HL-60/S4 (cell line): ENCODE results near the gene C5orf52.
"Not testable (repeated sequence)": the region's sequence is repeated elsewhere in the genome, so short reads cannot be mapped to it uniquely, and the experiment has no call there.

Source experiments
- in situ Hi-C: fragments of 300-500 bp; cut with MboI; formaldehyde crosslinking; loops from 2 replicates; pipeline ENCODE4 v1.14.3; 2022; ENCODE audit warnings: low sequenced_read_pairs

C5orf52 gene

DNA sequence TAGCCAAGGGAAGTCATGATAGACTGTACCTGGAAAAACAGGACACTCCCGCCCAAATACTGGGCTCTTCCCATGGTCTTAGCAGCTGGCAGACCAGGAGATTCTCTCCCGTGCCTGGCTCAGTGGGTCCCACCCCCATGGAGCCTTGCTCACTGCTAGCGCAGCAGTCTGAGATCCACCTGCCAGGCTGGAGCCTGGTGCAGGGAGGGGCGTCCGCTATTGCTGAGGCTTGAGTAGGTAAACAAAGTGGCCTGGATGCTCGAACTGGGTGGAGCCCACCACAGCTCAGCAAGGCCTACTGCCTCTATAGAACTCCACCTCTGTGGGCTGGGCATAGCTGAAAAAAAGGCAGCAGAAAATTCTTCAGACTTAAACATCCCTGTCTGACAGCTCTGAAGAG, 49.8 kb downstream of the C5orf52 start:
- in situ Hi-C loops: no loop called here

DNA sequence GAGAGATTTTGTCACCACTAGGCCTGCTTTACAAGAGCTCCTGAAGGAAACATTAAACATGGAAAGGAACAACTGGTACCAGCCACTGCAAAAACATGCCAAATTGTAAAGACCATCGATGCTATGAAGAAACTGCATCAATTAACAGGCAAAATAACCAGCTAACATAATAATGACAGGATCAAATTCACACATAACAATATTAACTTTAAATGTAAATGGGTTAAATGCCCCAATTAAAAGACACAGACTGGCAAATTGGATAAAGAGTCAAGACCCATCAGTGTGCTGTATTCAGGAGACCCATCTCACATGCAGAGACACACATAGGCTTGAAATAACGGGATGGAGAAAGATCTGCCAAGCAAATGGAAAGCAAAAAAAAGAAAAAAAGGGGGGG, 51.6 kb downstream of the C5orf52 start:
- in situ Hi-C loops: not testable (repeated sequence)

DNA sequence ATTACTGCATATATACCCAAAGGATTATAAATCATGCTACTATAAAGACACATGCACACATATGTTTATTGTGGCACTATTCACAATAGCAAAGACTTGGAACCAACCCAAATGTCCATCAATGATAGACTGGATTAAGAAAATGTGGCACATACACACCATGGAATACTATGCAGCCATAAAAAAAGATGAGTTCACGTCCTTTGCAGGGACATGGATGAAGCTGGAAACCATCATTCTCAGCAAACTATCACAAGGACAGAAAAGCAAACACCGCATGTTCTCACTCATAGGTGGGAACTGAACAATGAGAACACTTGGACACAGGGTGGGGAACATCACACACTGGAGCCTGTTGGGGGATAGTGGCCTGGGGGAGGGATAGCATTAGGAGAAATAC, 55.3 kb downstream of the C5orf52 start:
- in situ Hi-C loops: not testable (repeated sequence)

DNA sequence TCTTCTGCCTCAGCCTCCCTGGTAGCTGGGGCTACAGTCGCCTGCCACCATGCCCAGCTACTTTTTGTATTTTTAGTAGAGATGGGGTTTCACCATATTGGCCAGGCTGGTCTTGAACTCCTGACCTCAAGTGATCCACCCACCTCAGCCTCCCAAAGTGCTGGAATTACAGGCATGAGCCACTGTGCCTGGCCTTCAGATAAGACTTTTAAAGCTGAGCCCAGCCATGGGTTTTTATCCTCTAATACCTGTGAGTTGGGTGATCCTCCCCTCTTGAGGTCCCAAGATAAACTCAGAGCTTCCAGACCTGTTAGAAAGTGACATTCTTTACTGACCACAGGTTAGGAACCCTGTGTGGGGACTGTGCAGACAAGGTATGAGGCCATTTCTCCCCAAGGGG, 56.5 kb downstream of the C5orf52 start:
- in situ Hi-C loops: not testable (repeated sequence)
